Keratinocyte (primary cell): ENCODE measurements around the gene PEX5L. TPM values are rescaled to one million over a fixed set of nuclear protein-coding genes. Genes with fewer than 3 reads are reported as not detected.

Experiments
- DNase-seq: peaks from one replicate; pipeline ENCODE4 v3.0.0-alpha.2; 2011; ENCODE audit warnings: low read depth, missing footprints, low spot score
- FAIRE-seq: peaks from 2 replicates; lab custom pipeline; 2011; peaks lifted over from hg19 to GRCh38; lab: Jason Lieb, UNC
- H2AFZ ChIP-seq: 2 replicates; pipeline ENCODE4 v1.6.0; 2012; ENCODE audit warnings: low read length, control low read depth, inconsistent platforms; ENCODE audit not compliant: control insufficient read depth
- H3K27ac ChIP-seq: 2 replicates; pipeline ENCODE4 v1.5.1; 2011; ENCODE audit warnings: low read length; ENCODE audit not compliant: control insufficient read depth, insufficient read depth
- H3K27me3 ChIP-seq: 3 replicates; pipeline ENCODE4 v1.6.0; 2011; ENCODE audit warnings: low read length; ENCODE audit not compliant: control insufficient read depth, insufficient read depth; ENCODE audit errors: extremely low read depth
- H3K36me3 ChIP-seq, 2 experiments: 2 replicates in 1 of 2; 3 replicates in 1 of 2; pipeline ENCODE4 v1.5.1; 2011; ENCODE audit warnings: low read length in 2 of 2, mild to moderate bottlenecking in 1 of 2; ENCODE audit not compliant: control insufficient read depth in 2 of 2, insufficient read depth in 2 of 2; ENCODE audit errors: extremely low read depth in 1 of 2
- H3K4me1 ChIP-seq: 3 replicates; pipeline ENCODE4 v1.5.1; 2011; ENCODE audit warnings: low read length; ENCODE audit not compliant: control insufficient read depth, insufficient read depth; ENCODE audit errors: extremely low read depth
- H3K4me2 ChIP-seq: 3 replicates; pipeline ENCODE4 v1.6.0; 2011; ENCODE audit warnings: low read depth, low read length; ENCODE audit not compliant: control insufficient read depth, insufficient read depth; ENCODE audit errors: extremely low read depth
- H3K4me3 ChIP-seq, 3 experiments: fragments of 200-600 bp in 1 of 3; sonication (generic) in 1 of 3; 2 replicates in 2 of 3; 3 replicates in 1 of 3; pipeline ENCODE4 v1.5.1; 2011 to 2016; ENCODE audit warnings: low read length in 3 of 3, mild to moderate bottlenecking in 3 of 3, control low read depth in 2 of 3, inconsistent platforms in 1 of 3, low read depth in 1 of 3, mixed read lengths in 1 of 3, mixed run types in 1 of 3, moderate library complexity in 1 of 3; ENCODE audit not compliant: control insufficient read depth in 2 of 3, insufficient read depth in 2 of 3; ENCODE audit errors: extremely low read depth in 1 of 3
- H3K79me2 ChIP-seq: 2 replicates; pipeline ENCODE4 v1.6.0; 2012; ENCODE audit warnings: low read length; ENCODE audit not compliant: control insufficient read depth, insufficient read depth
- H3K9ac ChIP-seq: 3 replicates; pipeline ENCODE4 v1.6.0; 2011; ENCODE audit warnings: low read length; ENCODE audit not compliant: control insufficient read depth, insufficient read depth; ENCODE audit errors: extremely low read depth
- H3K9me1 ChIP-seq: 3 replicates; pipeline ENCODE4 v1.6.0; 2011; ENCODE audit warnings: low read length; ENCODE audit not compliant: control insufficient read depth, insufficient read depth; ENCODE audit errors: extremely low read depth
- H3K9me3 ChIP-seq: 2 replicates; pipeline ENCODE4 v1.5.1; 2012; ENCODE audit warnings: low read depth, low read length; ENCODE audit not compliant: control insufficient read depth
- H4K20me1 ChIP-seq: 3 replicates; pipeline ENCODE4 v1.6.0; 2011; ENCODE audit warnings: low read length; ENCODE audit not compliant: control insufficient read depth, insufficient read depth; ENCODE audit errors: extremely low read depth
- CTCF ChIP-seq, 3 experiments: IDR thresholded peaks in 1 of 3; conservative IDR thresholded peaks in 1 of 3; optimal IDR thresholded peaks in 1 of 3; 2 replicates in 2 of 3; 3 replicates in 1 of 3; pipeline versions ENCODE3 to v1.5.1; 2011; ENCODE audit warnings: low read length in 3 of 3, mild to moderate bottlenecking in 3 of 3, moderate library complexity in 2 of 3, control low read depth in 1 of 3, inconsistent platforms in 1 of 3; ENCODE audit not compliant: insufficient read depth in 2 of 3; ENCODE audit errors: extremely low read depth in 1 of 3
- EZH2 ChIP-seq: IDR thresholded peaks from one replicate; pipeline ENCODE4 v1.6.1; 2012; ENCODE audit warnings: inconsistent platforms, mild to moderate bottlenecking, low read length, moderate library complexity
- dilution Hi-C: fragments of 300-500 bp; cut with MboI; formaldehyde crosslinking; loops from one replicate; pipeline ENCODE4 v1.7.0; 2020; ENCODE audit warnings: low sequenced_read_pairs; ENCODE audit not compliant: extremely low pct_ligation_motif_present
- polyA plus RNA-seq, 5 experiments: library from polyadenylated mRNA; depleted of rRNA in 3 of 5; stranded (reverse) in 3 of 5; stranded (forward) in 1 of 5; unstranded in 1 of 5; fragments of >200 nt; gene quantifications; 1 replicate in 1 of 5; 2 replicates in 3 of 5; 3 replicates in 1 of 5; pipeline versions ENCODE4 v1.2.1 to v1.2.3, GENCODE V29; 2011 to 2012; ENCODE audit warnings: missing spikeins in 2 of 5, low read depth in 1 of 5, low replicate concordance in 1 of 5

PEX5L gene
- polyA plus RNA-seq, 1 donor (not counting 4 experiments of a cell fraction or from before 2014, with no cell fraction given), result 0.92 TPM

DNA sequence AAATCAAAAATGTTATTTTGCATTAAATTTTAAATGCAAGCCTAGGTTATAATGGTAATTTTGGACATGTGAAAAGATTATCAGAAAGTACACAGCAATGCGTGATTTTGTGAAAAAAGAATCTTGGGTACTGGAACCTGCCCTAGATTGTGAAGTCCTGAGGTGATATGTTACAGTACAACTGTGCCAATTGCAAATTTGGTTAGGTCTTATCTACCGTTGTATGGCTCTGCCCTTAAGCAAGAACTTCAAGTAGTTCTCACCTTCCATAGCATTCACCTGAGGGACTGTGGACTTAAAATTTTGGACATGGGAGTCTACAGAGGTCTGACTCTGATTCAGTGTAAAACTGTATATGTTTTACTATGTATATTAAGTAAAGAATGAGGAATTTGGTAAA, 140.2 kb downstream of the PEX5L start:
- TF ChIP-seq CTCF (optimal IDR thresholded peaks at IDR 0.05 in 1 of 3, IDR thresholded peaks at IDR 0.05 in 1 of 3, conservative IDR thresholded peaks at IDR 0.05 in 1 of 3; ENCODE audit: extremely low read depth in 1 of 3, insufficient read depth in 2 of 3, low read length in 3 of 3), result no peak
- TF ChIP-seq EZH2, result no peak
- no peaks in the 10 kb centered on the region for H3K4me1 ChIP-seq
- dilution Hi-C loops, result no loop called here
- H4K20me1 ChIP-seq, result no peaks in the 10 kb centered on the region
- H3K4me2 ChIP-seq, result no peak overlapping the region
- no peak for FAIRE-seq
- H3K27ac ChIP-seq, result no peak overlapping the region
- no peak overlapping the region for H3K4me3 ChIP-seq
- no peak overlapping the region for H3K9ac ChIP-seq
- no peaks in the 10 kb centered on the region for H3K9me3 ChIP-seq
- no peaks in the 10 kb centered on the region for H3K9me1 ChIP-seq
- no peak for DNase-seq
- no peak overlapping the region for H2AFZ ChIP-seq
- H3K79me2 ChIP-seq, result no peaks in the 10 kb centered on the region
- no peaks in the 10 kb centered on the region for H3K27me3 ChIP-seq
- H3K36me3 ChIP-seq, result no peaks in the 10 kb centered on the region

GRCh38 chr3:179895330-179895729, 141.4 kb downstream of the PEX5L start:
- Histone ChIP-seq H2AFZ (no peak overlapping the region), H3K9me3 (no peaks in the 10 kb centered on the region), H3K79me2 (no peaks in the 10 kb centered on the region), H3K4me2 (no peak overlapping the region), H3K27ac (no peak overlapping the region), H3K4me1 (no peaks in the 10 kb centered on the region), H3K9ac (no peak overlapping the region), H3K27me3 (no peaks in the 10 kb centered on the region), H4K20me1 (no peaks in the 10 kb centered on the region), H3K36me3 (no peaks in the 10 kb centered on the region), H3K4me3 (no peak overlapping the region), H3K9me1 (no peaks in the 10 kb centered on the region)
- dilution Hi-C loops, result no loop called here
- DNase-seq (no peak), FAIRE-seq (no peak)
- TF ChIP-seq EZH2, result no peak
- no peak for TF ChIP-seq CTCF (optimal IDR thresholded peaks at IDR 0.05 in 1 of 3, IDR thresholded peaks at IDR 0.05 in 1 of 3, conservative IDR thresholded peaks at IDR 0.05 in 1 of 3; ENCODE audit: extremely low read depth in 1 of 3, insufficient read depth in 2 of 3, low read length in 3 of 3)
